GM19324 (cell line): ENCODE results near the gene WDR49.

Experiments used
- ATAC-seq: cut with Tn5 transposase; IDR thresholded peaks from one replicate; pipeline ENCODE4 v1.9.1; 2021; ENCODE audit warnings: mild to moderate bottlenecking, moderate library complexity; ENCODE audit not compliant: unreplicated experiment, low FRiP score

Gene WDR49

GRCh38 chr3:167653760-167654159 is at the start of gene WDR49:
TSS of gene WDR49 (minus strand) at chr3:167653942. CDS start at chr3:167653425, 517 bp downstream.
- ATAC-seq, result no peak

GRCh38 chr3:167700926-167701325 is 47.2 kb upstream of the WDR49 start:
- no peak for ATAC-seq

- ATAC-seq, result no peak
Observed at GRCh38 chr3:167700046-167700445, 46.3 kb upstream of the WDR49 start.

GRCh38 chr3:167694121-167694520 is 40.4 kb upstream of the WDR49 start:
- ATAC-seq, result no peak

- ATAC-seq, result peak; percentile 99
Observed at GRCh38 chr3:167691366-167691765, 37.6 kb upstream of the WDR49 start.

GRCh38 chr3:167684388-167684993 is 30.7 kb upstream of the WDR49 start:
- ATAC-seq, result peak; percentile 75

GRCh38 chr3:167679526-167679925 is 25.8 kb upstream of the WDR49 start:
- ATAC-seq, result no peak

GRCh38 chr3:167675848-167676247 is 22.1 kb upstream of the WDR49 start:
- ATAC-seq, result no peak

- ATAC-seq, result no peak
Observed at GRCh38 chr3:167673221-167673620, 19.5 kb upstream of the WDR49 start.

- ATAC-seq, result no peak
Observed at GRCh38 chr3:167671878-167672427, 18.2 kb upstream of the WDR49 start.

GRCh38 chr3:167669699-167670098 is 16.0 kb upstream of the WDR49 start:
- ATAC-seq, result no peak

GRCh38 chr3:167668651-167669050 is 14.9 kb upstream of the WDR49 start:
- ATAC-seq, result no peak

- no peak for ATAC-seq
Observed at GRCh38 chr3:167666563-167666962, 12.8 kb upstream of the WDR49 start.

GRCh38 chr3:167662919-167663400 is 9.2 kb upstream of the WDR49 start:
- ATAC-seq, result no peak

GRCh38 chr3:167657684-167658225 is 4.0 kb upstream of the WDR49 start:
- no peak for ATAC-seq

GRCh38 chr3:167656821-167657220 is 3.1 kb upstream of the WDR49 start:
- ATAC-seq, result no peak

- ATAC-seq, result no peak
Observed at GRCh38 chr3:167653155-167653554, 587 bp downstream of the WDR49 start.

- no peak for ATAC-seq
Observed at GRCh38 chr3:167651826-167652225, 1.9 kb downstream of the WDR49 start.

- no peak for ATAC-seq
Observed at GRCh38 chr3:167650459-167650858, 3.3 kb downstream of the WDR49 start.

- no peak for ATAC-seq
Observed at GRCh38 chr3:167649746-167650145, 4.0 kb downstream of the WDR49 start.

- ATAC-seq, result no peak
Observed at GRCh38 chr3:167644611-167645010, 9.1 kb downstream of the WDR49 start.

- ATAC-seq, result no peak
Observed at GRCh38 chr3:167631471-167631870, 22.3 kb downstream of the WDR49 start.
